C4-2B (cell line): ENCODE results near the gene EDAR.

Experiments
- H3K27ac ChIP-seq: fragments of 450-650 bp; 2 replicates; pipeline ENCODE4 v1.5.1; 2017
- ZFX ChIP-seq: fragments of 450-650 bp; IDR thresholded peaks from 2 replicates; pipeline ENCODE4 v1.6.1; 2017
- TF ChIP-seq, protein P1 (sequence below): fragments of 450-650 bp; conservative IDR thresholded peaks from 2 replicates; pipeline ENCODE4 v1.5.1; 2017; ENCODE audit warnings: mild to moderate bottlenecking

The EDAR gene

DNA sequence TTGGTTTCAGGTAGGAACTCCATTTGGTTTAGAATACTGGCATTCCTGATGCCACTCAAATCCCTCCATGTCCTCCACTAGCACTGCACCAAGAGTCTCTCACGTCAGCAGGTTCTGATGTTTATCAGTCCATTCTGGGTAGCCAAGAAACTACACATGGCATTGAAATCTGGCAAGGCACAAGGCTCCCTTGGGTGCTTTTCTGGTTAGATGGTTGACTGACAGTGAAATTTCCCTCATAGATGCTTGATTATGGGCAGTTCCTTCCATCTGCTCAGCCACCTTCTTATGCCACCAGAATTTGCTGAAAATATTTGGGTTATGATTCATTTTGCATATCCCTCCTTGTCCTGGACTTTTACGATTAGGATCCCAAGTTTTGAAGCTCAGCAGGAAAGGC is 32.6 kb downstream of the EDAR start:
- no peak for TF ChIP-seq ZFX
- TF ChIP-seq, protein P1, sequence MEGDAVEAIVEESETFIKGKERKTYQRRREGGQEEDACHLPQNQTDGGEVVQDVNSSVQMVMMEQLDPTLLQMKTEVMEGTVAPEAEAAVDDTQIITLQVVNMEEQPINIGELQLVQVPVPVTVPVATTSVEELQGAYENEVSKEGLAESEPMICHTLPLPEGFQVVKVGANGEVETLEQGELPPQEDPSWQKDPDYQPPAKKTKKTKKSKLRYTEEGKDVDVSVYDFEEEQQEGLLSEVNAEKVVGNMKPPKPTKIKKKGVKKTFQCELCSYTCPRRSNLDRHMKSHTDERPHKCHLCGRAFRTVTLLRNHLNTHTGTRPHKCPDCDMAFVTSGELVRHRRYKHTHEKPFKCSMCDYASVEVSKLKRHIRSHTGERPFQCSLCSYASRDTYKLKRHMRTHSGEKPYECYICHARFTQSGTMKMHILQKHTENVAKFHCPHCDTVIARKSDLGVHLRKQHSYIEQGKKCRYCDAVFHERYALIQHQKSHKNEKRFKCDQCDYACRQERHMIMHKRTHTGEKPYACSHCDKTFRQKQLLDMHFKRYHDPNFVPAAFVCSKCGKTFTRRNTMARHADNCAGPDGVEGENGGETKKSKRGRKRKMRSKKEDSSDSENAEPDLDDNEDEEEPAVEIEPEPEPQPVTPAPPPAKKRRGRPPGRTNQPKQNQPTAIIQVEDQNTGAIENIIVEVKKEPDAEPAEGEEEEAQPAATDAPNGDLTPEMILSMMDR, result no peak
- H3K27ac ChIP-seq, result no peak overlapping the region

DNA sequence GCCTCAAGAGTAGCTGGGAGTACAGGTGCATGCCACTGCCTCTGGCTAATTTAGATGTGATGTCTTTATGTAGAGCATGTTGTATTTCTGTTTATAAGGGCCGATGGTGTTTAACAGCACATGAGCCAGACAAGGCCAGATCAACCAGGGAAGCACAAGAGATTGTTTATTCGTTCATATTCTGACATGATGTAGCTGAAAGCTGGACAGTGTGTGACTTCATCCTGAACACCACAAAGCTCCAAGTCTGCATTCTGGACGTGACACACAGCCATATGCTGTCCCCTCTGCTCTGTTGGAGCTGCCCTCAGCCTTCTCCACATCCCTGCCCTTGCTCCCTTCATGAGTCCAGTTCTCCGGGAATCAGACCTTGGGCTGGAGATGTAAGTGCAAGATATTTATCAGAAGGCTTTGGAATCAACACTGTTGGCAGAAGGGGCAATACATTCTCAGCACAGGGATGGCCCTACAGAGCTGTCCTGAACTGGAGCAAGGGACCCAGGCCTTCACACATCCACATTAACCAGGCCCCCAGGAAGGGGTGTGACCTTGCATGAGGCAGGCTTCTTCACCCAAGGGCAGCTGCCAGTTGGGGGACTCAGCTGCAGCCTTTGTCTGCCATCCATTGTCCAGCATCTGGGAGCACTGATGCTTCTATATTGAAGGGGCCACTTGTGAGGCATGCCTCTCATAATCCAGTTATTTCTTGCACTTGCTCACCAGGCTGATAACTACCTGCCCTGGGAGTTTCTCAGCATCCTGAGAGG is 38.5 kb downstream of the EDAR start:
- TF ChIP-seq, protein P1, result no peak
- TF ChIP-seq ZFX, result no peak
- no peak overlapping the region for H3K27ac ChIP-seq

DNA sequence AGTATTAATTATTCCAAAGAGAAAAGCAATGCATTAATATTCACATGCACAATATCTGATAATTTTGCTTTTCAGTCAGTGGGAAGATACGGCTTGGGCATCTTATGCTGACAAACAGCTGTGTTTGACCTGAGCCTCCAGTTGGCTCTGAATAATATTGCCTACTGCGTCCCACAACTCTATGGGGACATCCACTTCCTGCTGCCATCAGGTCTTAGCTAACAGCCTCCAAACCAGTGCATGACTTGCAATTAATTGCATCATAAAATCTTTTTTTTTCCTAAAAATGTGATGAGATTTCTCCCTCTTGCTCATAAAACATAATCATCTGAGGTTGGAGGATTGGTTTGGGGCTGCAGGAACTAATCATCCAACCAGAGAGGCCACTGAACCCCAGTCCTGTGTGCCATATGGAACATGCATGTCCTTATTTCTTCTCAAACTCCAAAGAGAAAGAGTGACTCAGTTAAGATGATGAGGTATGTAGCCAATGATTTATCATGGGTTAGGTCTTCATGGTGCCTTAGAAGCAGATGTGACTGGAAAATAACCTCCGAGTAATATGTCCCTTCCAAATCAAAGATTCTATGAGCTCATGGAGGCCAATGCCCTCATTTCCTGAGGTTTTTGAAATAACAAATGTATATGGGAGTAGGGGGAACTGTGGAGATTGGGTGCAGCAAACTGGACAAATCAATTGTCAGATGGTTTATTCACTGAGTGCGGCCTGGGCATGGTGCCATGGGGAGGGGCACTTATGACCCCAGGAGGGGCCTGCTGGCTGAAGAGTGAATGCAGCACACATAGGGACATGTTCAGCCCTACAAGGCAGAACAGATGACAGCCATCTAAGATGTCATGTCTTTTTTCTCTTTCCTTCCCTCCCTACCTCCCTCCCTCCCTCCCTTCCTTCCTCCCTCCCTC is 39.4 kb downstream of the EDAR start:
- no peak overlapping the region for H3K27ac ChIP-seq
- no peak for TF ChIP-seq ZFX
- TF ChIP-seq, protein P1, result no peak

DNA sequence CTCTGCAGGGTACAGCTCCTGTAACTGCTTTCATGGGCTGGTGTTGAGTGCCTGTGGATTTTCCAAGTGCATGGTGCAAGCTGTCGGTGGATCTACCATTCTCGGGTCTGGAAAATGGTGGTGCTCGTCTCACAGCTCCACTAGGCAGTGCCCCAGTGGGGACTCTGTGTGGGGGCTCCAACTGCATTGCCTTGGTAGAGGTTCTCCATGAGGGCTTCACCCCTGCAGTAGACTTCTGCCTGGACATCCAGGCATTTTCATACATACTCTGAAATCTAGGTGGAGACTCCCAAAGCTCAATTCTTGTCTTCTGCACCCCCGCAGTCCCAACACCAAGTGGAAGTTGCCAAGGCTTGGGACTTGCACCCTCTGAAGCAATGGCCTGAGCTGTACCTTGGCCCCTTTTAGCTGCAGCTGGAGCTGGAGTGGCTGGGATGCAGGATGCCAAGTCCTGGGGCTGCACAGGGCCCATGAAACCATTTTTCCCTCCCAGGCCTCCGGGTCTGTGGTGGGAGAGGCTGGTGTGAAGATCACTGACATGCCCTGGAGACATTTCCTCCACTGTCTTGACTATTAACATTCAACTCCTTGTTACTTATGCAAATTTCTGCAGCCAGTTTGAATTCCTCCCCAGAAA is 41.6 kb downstream of the EDAR start:
- H3K27ac ChIP-seq, result no peak overlapping the region
- TF ChIP-seq, protein P1, result no peak
- TF ChIP-seq ZFX, result no peak

DNA sequence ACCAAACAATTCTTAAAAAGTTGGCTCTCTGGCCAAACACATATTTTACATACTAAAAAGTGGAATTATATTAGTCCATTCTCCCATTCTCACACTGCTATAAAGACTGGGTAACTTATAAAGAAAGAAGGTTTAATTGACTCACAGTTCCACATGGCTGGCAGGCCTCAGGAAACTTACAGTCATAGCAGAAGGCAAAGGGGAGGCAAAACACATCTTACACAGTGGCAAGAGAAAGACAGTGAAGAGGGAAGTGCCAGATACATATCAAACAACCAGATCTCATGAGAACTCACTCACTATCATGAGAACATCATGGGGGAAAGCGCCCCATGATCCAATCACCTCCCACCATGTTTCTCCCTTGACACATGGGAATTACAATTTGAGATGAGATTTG is 42.6 kb downstream of the EDAR start:
- TF ChIP-seq, protein P1, result no peak
- no peak for TF ChIP-seq ZFX

DNA sequence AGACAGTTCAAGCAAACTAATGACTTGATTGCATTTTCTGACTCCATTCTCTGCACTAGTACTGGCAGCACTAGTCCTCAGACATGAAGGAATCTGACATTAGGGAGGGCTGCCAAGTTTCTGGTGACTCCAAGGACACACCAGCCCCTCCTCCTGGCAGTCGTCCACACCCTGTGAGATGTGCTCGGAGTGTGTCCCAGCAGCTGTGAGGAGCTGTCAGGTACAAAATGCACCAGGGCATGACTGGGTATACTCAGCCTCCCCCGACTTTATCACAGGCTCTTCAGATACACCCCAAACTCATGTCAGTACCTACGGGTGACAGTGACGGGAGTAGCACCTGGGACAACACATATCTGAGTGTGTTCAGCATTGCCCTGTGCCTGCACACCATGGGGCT is 43.1 kb downstream of the EDAR start:
- TF ChIP-seq, protein P1, result no peak
- no peak for TF ChIP-seq ZFX
- H3K27ac ChIP-seq, result no peak overlapping the region

More for the DNA sequence above, 42.6 kb downstream of the EDAR start:
- no peak overlapping the region for H3K27ac ChIP-seq
